ENCODE measurements around the gene NAB1.

The NAB1 gene

GRCh38 chr2:190713471-190713870 is 64.6 kb downstream of the NAB1 start:
- no peak for DNase-seq (ENCODE audit: low read depth in 2 of 2)

GRCh38 chr2:190714958-190715357 is 66.1 kb downstream of the NAB1 start:
- DNase-seq (ENCODE audit: low read depth in 2 of 2): no peak

GRCh38 chr2:190716176-190716807 is 67.4 kb downstream of the NAB1 start:
- no peak for DNase-seq (ENCODE audit: low read depth in 2 of 2)

- DNase-seq (ENCODE audit: low read depth in 2 of 2): no peak
Observed at GRCh38 chr2:190717306-190717705, 68.4 kb downstream of the NAB1 start.

DNA sequence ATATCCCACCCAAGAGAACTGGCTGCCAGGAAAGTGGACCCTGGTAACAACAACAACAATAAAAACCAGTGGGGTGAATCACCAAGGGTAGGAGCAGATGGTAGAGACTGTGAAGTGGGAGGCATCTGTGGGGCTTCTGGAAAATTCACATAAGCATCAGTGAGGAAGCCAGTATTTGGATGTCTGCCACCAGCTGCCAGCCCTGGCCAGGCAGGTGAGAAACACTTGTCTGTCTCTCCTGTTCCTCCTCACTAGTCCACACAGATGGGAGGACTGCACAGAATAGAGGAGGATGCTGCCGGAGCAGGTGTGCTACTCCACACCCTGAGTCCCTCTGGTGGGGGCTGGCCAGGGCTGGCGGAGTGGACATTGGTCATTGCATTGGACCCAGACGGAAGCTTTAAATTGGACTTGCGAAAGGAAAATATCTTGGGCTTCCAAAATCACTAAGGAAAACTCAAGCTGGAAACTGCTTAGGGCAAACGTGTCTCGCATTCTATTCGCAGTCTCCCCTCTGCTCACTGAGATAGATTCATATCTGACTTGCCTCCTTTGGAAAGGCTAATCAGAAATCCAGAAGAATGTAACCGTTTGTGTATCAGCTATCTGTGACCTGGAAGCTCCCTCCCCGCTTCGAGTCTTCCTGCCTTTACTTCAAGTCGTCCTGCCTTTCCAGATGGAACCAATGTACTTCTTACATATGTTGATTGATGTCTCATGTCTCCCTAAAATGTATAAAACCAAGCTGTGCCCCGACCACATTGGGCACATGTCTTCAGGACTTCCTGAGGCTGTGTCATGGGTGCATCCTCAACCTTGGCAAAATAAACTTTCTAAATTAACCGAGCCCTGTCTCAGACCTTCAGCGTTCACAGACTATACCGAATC is 69.1 kb downstream of the NAB1 start:
- DNase-seq (ENCODE audit: low read depth in 2 of 2): no peak

DNA sequence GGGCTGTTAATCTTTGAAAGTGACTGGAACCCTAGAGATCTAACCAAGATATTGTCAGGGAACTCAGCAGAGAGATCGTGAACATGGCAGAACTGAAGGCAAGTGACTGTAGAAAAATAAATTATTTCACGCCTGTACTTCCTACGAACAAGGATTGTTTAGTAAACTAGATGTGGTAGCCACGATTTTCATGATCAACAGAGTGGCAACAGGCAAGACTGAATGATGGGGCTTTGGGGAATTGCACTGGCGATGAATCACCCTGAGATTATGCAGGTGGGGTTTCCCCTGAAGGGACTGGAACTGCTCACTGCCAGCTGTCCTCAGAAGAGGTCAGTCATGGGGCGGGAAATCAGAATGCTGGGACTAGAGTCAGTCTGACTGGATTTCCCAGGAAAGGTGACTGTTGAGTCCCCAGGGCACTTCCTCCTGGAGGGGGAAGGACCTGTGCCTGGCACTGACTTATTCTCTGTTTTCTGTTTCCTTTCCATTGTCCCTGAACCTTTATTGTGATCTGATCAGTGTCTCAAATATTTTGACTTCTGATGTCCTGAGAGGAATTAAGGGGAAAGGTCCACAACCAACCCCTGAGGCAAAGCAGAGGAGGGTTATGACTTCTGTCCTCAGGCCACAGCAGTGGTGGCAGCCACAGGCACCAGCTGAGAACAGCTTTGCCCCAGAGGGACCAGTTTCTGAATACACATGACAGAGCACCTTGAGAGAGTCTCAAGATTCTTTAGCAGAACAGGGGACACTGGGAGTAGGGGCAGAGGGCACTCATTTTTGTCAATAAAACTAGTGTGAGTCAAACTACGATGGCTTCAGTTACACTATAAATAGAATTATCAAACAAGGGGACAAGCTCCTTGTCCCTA is 70.0 kb downstream of the NAB1 start:
- DNase-seq (ENCODE audit: low read depth in 2 of 2): peak; percentile 40 to 42

DNA sequence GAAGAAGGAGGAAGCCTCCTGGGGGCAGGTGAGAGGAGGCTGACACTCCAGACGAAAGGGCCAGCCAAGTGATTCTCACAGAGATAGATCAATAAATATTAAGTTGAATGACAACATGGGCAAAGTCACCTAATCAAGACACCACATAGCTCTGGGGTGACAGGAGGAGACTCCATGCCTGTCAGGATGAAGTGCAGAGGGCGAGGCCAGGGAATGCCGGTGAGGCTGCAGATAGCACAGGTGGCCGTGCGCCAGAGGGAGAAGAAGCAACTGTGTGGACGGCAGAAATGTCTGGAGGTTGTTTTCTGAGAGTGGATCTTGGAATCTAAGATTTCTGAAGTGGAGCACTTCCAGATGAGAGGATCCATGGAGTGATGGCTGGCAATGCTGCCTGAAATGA is 71.4 kb downstream of the NAB1 start:
- DNase-seq (ENCODE audit: low read depth in 2 of 2): no peak

- no peak for DNase-seq (ENCODE audit: low read depth in 2 of 2)
Observed at GRCh38 chr2:190720691-190721090, 71.8 kb downstream of the NAB1 start.

DNA sequence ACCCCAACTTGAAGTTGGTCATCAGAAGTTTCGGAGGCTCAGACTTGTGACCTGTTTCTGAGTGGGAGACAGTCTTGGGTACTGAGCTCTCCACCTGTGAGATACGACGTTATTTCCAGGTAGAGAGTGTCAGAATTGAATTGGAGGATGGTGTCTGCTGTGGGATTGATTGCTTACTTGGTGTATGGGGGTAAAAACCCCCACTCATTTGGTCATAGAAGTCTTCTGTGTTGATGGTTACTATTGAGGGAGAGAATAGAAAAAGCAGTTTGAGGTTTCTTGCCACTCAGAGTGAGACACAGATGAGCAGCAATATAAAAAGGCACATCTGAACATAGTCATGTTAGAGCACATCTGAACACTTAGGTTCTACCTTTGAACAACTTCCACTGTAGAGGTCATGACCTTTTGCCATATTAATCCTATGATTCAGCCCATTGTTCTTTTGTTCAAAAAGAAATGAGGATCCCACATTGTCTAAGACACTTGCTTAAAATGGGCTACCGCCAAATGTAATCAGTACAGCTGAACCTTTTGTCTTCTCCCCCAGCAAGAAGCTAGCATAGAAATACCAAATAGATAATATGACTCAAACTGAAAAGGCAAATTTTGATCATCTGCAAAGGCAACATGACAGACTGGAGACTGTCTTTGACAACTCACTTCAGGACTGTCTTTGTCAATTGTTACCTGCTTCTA is 73.3 kb downstream of the NAB1 start:
- no peak for DNase-seq (ENCODE audit: low read depth in 2 of 2)

- no peak for DNase-seq (ENCODE audit: low read depth in 2 of 2)
Observed at GRCh38 chr2:190722835-190723234, 74.0 kb downstream of the NAB1 start.

GRCh38 chr2:190723397-190724090 is 74.7 kb downstream of the NAB1 start:
- no peak for DNase-seq (ENCODE audit: low read depth in 2 of 2)

GRCh38 chr2:190726255-190726654 is 77.4 kb downstream of the NAB1 start:
- DNase-seq (ENCODE audit: low read depth in 2 of 2): no peak

DNA sequence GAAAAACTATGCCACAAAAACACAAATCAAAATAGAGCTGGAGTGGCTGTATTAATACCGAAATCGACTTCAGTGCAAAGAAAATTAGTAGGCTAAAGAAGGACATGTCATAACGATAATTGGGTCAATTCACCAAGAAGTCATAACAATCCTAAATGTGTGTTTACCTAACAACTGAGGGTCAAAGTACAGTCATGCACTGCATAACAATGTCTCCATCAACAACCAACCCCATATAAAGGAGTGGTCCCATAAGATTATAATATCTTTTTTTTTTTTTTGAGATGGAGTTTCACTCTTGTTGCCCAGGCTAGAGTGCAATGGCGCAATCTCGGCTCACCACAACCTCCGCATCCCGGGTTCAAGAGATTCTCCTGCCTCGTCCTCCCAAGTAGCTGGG is 87.5 kb downstream of the NAB1 start:
- no peak for DNase-seq (ENCODE audit: low read depth in 2 of 2)

- DNase-seq (ENCODE audit: low read depth in 2 of 2): no peak
Observed at GRCh38 chr2:190740449-190740848, 91.6 kb downstream of the NAB1 start.

Measured in stimulated activated CD4-positive, alpha-beta T cell treated with anti-CD3 and anti-CD28 coated beads, Interleukin-1b, Interleukin-23, amount 100 ng/mL, for 4 hours (primary cell).